Lower leg skin (tissue), 3 donors: ENCODE measurements around the gene TPSD1.

Source experiments
- POLR2A ChIP-seq, 2 donors: fragments of 450-650 bp; IDR thresholded peaks; one replicate each; pipeline ENCODE4 v1.6.1; 2016 to 2017; ENCODE audit warnings: antibody characterized with exemption in 2 of 2, mild to moderate bottlenecking in 1 of 2, moderate library complexity in 1 of 2
- TF ChIP-seq, protein P1 (sequence below), 3 donors: fragments of 450-650 bp; IDR thresholded peaks; one replicate each; pipeline ENCODE4 v1.5.1; 2016; ENCODE audit warnings: antibody characterized with exemption in 3 of 3, mild to moderate bottlenecking in 3 of 3, moderate library complexity in 2 of 3

GRCh38 chr16:1213231-1213630 lies 42.6 kb upstream of the TPSD1 start:
- TF ChIP-seq, protein P1, sequence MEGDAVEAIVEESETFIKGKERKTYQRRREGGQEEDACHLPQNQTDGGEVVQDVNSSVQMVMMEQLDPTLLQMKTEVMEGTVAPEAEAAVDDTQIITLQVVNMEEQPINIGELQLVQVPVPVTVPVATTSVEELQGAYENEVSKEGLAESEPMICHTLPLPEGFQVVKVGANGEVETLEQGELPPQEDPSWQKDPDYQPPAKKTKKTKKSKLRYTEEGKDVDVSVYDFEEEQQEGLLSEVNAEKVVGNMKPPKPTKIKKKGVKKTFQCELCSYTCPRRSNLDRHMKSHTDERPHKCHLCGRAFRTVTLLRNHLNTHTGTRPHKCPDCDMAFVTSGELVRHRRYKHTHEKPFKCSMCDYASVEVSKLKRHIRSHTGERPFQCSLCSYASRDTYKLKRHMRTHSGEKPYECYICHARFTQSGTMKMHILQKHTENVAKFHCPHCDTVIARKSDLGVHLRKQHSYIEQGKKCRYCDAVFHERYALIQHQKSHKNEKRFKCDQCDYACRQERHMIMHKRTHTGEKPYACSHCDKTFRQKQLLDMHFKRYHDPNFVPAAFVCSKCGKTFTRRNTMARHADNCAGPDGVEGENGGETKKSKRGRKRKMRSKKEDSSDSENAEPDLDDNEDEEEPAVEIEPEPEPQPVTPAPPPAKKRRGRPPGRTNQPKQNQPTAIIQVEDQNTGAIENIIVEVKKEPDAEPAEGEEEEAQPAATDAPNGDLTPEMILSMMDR (IDR thresholded peaks at IDR 0.05) = no peak
- TF ChIP-seq POLR2A (IDR thresholded peaks at IDR 0.05) = no peak
